Bronchial epithelial cell (primary cell): Measurements from ENCODE around the gene ADAMTS16. TPM values are rescaled to one million over a fixed set of nuclear protein-coding genes. Genes with fewer than 3 reads are reported as not detected.

Experiments
- DNase-seq: peaks from one replicate; pipeline ENCODE4 v3.0.0-alpha.2; 2010; ENCODE audit warnings: low read depth
- FAIRE-seq: peaks from 2 replicates; lab custom pipeline; 2011; peaks lifted over from hg19 to GRCh38; lab: Jason Lieb, UNC
- H3K27me3 ChIP-seq: 2 replicates; pipeline ENCODE4 v1.5.1; 2011; ENCODE audit warnings: low read length; ENCODE audit not compliant: control insufficient read depth, insufficient read depth
- H3K36me3 ChIP-seq: 2 replicates; pipeline ENCODE4 v1.5.1; 2011; ENCODE audit warnings: low read length; ENCODE audit not compliant: control insufficient read depth, insufficient read depth
- H3K4me3 ChIP-seq: 2 replicates; pipeline ENCODE4 v1.5.1; 2011; ENCODE audit warnings: mild to moderate bottlenecking, low read depth, low read length, control low read depth
- total RNA-seq: library from RNA; depleted of rRNA; stranded (reverse); fragments of >200 nt; gene quantifications from 2 replicates; pipeline ENCODE4 v1.2.1, GENCODE V29; 2014
- TF ChIP-seq, protein P1 (sequence below): IDR thresholded peaks from 2 replicates; pipeline ENCODE4 v1.5.1; 2011; ENCODE audit warnings: mild to moderate bottlenecking, moderate library complexity, low read length, control low read depth, inconsistent platforms; ENCODE audit not compliant: insufficient read depth, severe bottlenecking

The ADAMTS16 gene
- total RNA-seq, 1 donor from 2014 or later, result not detected

DNA sequence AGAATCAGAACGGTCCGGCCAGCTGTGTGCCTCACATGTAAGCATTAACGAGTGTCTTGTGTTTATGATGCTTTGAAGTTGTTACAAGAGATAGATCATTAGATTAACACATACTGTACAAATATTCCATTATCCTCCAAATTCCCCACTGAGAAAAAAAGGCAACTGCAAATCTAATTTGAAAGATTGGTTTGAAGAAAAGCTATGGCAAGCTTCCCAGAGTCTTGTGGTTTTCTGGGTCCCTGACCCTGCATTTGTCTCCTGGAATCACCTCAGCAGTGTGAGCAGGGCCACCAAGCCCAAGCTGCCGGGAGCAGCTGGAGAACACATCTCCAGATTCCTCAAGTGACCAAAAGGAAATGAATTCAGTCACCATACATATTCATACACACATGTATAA is 36.9 kb upstream of the ADAMTS16 start:
- TF ChIP-seq, protein P1, sequence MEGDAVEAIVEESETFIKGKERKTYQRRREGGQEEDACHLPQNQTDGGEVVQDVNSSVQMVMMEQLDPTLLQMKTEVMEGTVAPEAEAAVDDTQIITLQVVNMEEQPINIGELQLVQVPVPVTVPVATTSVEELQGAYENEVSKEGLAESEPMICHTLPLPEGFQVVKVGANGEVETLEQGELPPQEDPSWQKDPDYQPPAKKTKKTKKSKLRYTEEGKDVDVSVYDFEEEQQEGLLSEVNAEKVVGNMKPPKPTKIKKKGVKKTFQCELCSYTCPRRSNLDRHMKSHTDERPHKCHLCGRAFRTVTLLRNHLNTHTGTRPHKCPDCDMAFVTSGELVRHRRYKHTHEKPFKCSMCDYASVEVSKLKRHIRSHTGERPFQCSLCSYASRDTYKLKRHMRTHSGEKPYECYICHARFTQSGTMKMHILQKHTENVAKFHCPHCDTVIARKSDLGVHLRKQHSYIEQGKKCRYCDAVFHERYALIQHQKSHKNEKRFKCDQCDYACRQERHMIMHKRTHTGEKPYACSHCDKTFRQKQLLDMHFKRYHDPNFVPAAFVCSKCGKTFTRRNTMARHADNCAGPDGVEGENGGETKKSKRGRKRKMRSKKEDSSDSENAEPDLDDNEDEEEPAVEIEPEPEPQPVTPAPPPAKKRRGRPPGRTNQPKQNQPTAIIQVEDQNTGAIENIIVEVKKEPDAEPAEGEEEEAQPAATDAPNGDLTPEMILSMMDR, result no peak
- no peak for FAIRE-seq
- no peak overlapping the region for H3K4me3 ChIP-seq
- no peaks in the 10 kb centered on the region for H3K27me3 ChIP-seq
- no peaks in the 10 kb centered on the region for H3K36me3 ChIP-seq
- no peak for DNase-seq

GRCh38 chr5:5104550-5104949 is 35.6 kb upstream of the ADAMTS16 start:
- TF ChIP-seq, protein P1, result no peak
- DNase-seq (peak; percentile 27), FAIRE-seq (no peak)
- no peaks in the 10 kb centered on the region for H3K27me3 ChIP-seq
- no peak overlapping the region for H3K4me3 ChIP-seq
- H3K36me3 ChIP-seq, result no peaks in the 10 kb centered on the region

- TF ChIP-seq, protein P1, result no peak
- DNase-seq, result peak; percentile 67
- H3K4me3 ChIP-seq, result no peak overlapping the region
- no peaks in the 10 kb centered on the region for H3K36me3 ChIP-seq
- H3K27me3 ChIP-seq, result no peaks in the 10 kb centered on the region
- FAIRE-seq, result no peak
These were observed 34.6 kb upstream of the ADAMTS16 start for GRCh38 chr5:5105531-5105930.

DNA sequence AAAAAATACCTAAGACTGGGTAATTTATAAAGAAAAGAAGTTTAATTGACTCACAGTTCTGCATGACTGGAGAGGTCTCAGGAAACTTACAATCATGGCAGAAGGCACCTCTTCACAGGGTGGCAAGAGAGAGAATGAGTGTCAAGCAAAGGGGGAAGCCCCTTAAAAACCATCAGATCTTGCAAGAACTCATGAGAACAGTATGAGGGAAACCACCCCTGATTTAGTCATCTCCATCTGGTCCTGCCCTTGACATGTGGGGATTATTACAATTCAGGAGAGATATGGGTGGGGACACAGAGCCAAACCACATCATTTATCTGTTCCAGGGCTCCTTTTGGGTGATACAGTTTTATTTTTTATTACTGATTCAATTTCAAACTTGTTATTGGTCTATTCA is 23.2 kb upstream of the ADAMTS16 start:
- no peak overlapping the region for H3K4me3 ChIP-seq
- no peaks in the 10 kb centered on the region for H3K27me3 ChIP-seq
- DNase-seq (no peak), FAIRE-seq (no peak)
- no peaks in the 10 kb centered on the region for H3K36me3 ChIP-seq
- TF ChIP-seq, protein P1, result no peak

DNA sequence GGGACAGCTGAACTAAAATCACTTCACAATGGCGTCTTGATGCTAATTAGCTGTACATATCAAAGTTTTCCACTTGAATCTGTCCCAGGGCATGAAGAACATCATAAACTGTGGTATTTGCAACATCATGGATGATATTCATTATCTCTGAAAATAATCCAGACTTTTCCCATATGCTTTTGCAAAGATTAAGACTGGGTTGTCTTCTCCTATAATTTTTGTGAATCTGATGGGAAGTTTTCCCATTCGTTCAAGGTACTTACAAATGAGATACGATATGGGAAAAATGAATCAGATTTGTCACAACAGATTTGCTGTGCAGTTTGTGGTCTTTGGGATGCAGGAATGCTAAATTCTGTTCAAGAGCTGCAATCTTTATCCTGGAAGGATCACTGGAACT is 17.4 kb upstream of the ADAMTS16 start:
- no peak for FAIRE-seq
- Histone ChIP-seq H3K4me3 (no peak overlapping the region), H3K36me3 (no peaks in the 10 kb centered on the region), H3K27me3 (no peaks in the 10 kb centered on the region)
- TF ChIP-seq, protein P1, result no peak
- no peak for DNase-seq

DNA sequence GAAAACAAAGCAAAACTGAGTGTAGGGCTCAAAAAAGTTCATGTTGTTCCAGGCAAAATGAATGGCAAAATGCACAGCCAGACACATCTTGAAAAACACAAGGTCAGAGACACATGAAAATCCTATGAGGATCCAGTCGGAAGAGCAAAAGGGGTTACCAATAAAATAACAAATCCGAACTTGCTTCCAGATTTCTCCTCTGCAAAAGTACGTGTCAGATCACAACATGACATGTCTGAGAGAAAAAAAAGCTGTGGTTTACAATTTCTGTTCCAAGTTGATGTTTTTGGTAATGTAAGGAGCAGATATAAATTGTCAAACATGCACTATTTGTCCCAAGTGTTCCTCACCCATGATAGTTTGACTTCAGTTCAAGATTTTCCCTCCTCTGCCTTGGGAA is 15.9 kb upstream of the ADAMTS16 start:
- H3K36me3 ChIP-seq, result no peaks in the 10 kb centered on the region
- FAIRE-seq, result no peak
- H3K4me3 ChIP-seq, result no peak overlapping the region
- H3K27me3 ChIP-seq, result no peaks in the 10 kb centered on the region
- TF ChIP-seq, protein P1, result no peak
- no peak for DNase-seq
